GM18511 (cell line): Measurements from ENCODE around the gene KRTAP19-5.
"Not testable (repeated sequence)": the region's sequence is repeated elsewhere in the genome, so short reads cannot be mapped to it uniquely, and the experiment has no call there.

Experiments
- ATAC-seq: cut with Tn5 transposase; IDR thresholded peaks from one replicate; pipeline ENCODE4 v1.9.1; 2021; ENCODE audit warnings: mild to moderate bottlenecking, moderate library complexity; ENCODE audit not compliant: unreplicated experiment

The KRTAP19-5 gene

DNA sequence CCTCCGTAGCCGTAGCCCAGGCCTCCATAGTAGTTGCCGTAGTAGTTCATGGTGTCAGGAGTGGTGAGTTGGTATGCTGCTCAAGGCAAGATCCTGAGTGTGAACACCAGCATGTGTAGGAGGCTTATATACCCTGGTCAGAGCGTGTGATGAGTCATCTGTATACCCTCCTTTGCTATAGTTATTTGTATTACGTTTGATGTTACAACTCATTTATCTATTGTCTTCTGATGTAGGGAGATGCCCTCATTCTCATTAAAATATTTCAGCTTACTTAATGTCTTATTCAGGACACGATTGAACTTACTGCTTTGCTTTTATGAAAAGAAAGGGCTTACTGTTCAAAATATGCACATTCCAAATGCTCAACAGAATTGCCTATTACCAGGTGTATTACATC, at the start of gene KRTAP19-5:
Gene KRTAP19-5, minus strand, starts transcription at position 101 of the 400 bp plus-strand sequence. Its CDS starts 51 bp downstream, at position 50.
- ATAC-seq = no peak

DNA sequence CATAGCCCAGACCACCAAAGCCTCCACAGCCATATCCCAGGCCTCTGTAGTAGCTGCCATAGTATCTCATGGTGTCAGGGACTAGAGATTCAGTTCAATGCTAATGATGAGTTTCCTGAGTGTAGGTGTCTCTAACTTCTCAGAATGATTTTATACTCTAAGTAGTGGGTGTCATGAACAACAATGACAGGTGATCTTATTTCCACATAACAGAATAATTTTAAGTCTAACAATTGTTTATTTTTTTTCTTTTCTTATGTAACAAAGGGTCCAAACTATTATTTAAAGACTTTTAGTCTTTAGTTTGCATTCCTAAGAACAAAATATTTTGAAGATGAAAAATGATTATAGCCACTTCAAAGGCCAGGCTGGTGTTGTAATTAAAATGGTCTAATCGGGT, 39.8 kb upstream of the KRTAP19-5 start, which contains the start of gene KRTAP19-6:
Gene KRTAP19-6, minus strand, starts transcription at position 101 of the 400 bp plus-strand sequence. Its CDS starts 31 bp downstream, at position 70.
- no peak for ATAC-seq

DNA sequence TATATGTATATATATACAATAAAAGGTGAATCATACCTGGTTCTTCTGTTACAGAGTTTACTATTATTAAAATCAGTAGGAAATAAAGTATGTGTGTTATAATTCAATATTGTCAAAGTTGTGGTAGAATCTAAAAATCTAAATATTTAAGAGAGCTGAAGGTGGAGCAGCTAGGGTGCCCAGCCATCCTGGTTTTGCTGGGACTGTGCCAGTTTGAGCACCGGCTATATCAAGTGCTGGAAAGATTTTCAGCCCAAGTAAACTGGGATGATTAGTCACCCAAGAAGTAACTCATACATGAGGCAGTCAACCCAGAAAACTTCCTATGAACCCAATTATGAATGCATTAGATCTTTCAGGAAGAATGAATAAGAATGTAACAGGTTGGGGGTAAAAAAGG, 16.9 kb upstream of the KRTAP19-5 start:
- no peak for ATAC-seq

DNA sequence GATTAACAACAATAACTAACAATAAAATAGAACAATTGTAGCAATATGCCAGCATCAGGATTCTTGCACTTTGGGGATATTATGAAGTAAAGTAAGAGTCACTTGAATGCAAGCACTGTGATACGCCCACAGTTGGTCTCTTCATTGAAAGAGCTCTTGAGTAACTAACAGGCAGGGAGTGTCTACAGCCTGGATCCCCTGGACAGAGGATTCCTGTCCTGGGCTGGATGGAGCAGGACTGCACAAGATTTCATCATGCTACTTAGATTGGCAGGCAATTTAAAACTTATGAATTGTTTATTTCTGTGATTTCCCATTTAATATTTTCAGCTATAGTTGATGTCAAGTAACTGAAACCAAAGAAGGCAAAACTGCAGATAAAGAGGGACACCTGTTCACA, 13.7 kb upstream of the KRTAP19-5 start:
- no peak for ATAC-seq

DNA sequence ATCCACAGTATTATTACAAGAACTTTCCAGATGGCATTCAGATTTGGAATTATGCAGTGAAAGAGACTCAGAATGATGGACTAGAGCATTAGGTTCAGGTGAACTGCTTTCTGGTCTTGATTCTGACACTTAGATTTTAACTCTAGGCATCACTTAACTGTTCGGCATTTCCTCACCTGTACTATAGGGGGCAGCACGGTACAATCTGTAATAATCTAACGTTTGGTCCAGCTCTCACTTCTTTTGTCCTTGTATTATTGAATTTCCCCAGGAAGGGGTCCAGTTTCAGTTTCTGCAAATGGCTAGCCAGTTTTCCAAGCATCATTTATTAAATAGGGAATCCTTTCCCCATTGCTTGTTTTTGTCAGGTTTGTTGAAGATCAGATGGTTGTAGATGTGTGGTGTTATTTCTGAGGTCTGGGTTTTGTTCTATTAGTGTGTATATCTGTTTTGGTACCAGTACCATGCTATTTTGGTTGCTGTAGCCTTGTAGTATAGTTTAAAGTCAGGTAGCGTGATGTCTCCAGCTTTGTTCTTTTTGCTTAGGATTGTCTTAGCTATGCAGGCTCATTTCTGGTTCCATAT, 3.8 kb upstream of the KRTAP19-5 start:
- not testable (repeated sequence) for ATAC-seq

DNA sequence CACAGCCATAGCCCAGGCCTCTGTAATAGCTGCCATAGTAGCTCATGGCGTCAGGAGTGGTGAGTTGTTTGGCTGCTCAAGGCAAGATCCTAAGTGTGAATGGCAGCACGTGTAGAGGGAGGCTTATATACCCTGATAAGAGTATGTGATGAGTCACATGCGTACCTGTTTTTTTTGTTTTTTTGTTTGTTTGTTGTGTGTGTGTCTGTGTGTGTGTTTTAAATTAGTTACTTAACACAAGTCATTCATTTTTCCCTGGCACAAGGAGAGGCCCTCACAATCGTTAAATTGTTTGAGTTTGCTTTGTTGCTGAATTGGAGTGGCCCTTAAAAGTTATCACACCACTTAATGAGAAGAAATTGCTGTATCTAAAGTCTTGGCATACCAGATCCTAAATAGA, 4.9 kb downstream of the KRTAP19-5 start, which contains the start of gene KRTAP19-4:
Gene KRTAP19-4, minus strand, starts transcription at position 101 of the 400 bp plus-strand sequence. Its CDS starts 55 bp downstream, at position 46.
- no peak for ATAC-seq

DNA sequence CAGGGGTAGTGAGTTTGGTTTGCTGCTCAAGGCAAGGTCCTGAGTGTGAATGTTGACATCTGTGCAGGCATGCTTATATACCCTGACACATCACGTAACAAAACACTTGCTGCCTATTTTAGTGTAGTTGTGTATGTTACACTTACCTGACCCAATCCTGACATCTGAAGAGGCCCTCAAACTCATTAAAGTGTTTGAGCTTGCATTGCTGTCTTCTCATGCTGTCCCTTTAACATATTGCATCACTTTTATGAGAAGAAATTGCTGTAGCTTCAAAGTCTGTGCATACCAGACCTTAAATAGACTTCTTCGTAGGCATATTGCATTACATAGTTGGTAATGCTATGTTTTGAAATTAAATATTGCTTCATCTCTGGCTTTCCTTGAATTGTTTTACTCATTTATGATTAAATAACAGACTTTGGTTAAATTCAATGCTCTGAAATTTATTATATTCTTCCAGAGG, 9.9 kb downstream of the KRTAP19-5 start, which contains the start of gene KRTAP19-3:
Gene KRTAP19-3, minus strand, starts transcription at position 51 of the 466 bp plus-strand sequence. CDS start 56 bp downstream, outside the sequence.
- ATAC-seq = no peak

DNA sequence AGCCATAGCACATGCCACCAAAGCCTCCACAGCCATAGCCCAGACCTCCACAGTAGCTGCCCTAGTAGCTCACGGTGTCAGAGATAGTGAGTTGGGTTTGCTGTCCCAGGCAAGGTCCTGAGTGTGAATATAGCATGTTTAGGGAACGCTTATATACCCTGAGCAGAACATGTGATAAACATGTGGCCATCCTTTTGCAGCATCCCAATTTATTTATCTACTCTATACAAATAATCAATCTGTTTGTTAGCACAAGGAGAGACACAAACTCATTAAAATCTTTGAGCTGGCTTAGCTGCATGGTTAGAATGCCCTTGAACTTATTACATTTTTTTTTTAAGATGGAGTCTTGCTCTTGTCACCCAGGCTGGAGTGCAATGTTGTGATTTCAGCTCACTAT, 14.6 kb downstream of the KRTAP19-5 start, which contains the start of gene KRTAP19-2:
Gene KRTAP19-2, minus strand, starts transcription at position 101 of the 400 bp plus-strand sequence. Its CDS starts 88 bp downstream, at position 13.
- no peak for ATAC-seq

DNA sequence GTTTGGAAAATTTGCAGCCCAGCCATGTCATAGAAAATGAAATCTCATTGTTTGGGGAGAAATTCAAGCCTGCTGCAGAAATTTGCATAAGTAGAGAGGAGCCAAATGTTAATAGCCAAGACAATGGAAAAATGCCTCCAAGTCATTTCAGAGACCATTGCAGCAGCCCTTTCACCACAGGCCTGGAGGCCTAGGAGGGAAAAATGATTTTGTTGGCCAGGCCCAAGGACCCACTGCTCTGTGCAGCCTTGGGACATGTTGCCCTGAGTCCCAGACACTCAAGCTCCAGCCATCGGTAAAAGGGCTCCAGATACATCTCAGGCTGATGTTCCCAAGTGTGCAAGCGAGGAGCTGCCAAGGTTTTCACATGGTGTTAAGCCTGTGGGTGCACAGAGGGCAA, 15.8 kb downstream of the KRTAP19-5 start:
- no peak for ATAC-seq

DNA sequence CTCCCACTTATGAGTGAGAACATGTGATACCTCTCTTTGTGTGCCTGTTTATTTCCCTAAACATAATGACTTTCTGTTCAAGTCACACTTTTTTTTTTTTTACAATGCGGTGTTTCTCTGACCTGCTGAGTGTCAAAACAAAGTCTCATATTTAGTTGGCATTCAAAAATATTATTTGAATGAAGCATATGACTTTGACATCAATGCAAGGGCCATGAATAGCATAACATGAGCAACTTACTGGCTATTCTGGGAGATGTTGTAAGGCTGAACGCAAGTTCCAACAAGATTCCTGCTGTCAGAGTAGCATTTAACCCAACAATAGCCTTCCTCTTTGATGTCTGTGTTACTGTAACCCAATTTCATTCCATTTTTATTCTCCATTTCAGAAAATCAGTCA, 19.8 kb downstream of the KRTAP19-5 start:
- no peak for ATAC-seq

DNA sequence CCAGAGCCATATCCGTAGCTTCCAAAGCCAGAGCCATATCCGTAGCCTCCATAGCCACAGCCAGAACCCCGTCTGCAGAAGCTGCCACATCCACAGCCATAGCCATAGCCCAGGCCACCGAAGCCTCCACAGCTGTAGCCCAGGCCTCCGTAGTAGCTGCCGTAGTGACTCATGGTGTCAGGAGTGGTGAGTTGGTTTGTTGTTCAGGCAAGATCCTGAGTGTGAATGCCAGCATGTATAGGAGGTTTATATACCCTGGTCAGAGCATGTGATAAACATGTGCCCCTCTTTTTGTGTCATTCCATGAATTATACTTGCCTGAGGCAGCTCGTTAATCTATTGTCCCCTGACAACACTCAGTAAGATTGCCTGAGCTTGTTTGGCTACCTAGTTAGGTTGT, 21.8 kb downstream of the KRTAP19-5 start, which contains the start of gene KRTAP19-1:
Gene KRTAP19-1, minus strand, starts transcription at position 223 of the 400 bp plus-strand sequence. Its CDS starts 50 bp downstream, at position 173.
- no peak for ATAC-seq

DNA sequence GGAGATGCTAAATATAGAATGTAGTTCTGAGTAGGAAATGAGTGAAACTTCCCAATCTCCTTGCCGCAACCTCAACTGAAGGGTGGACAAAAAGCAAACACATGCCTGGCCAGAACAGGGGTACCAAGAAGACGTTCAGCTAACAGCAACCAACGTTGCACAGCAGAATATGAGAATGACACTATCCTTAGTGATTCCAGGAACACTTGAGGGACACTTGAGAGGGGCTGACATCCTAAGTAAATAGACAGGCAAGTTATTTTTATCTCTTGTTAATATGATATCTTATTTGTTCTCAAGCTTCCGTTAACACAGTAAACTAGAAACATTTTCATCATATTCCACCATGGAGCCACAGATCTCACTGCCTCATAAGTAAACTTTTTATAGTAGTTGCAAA, 22.7 kb downstream of the KRTAP19-5 start:
- ATAC-seq = no peak

DNA sequence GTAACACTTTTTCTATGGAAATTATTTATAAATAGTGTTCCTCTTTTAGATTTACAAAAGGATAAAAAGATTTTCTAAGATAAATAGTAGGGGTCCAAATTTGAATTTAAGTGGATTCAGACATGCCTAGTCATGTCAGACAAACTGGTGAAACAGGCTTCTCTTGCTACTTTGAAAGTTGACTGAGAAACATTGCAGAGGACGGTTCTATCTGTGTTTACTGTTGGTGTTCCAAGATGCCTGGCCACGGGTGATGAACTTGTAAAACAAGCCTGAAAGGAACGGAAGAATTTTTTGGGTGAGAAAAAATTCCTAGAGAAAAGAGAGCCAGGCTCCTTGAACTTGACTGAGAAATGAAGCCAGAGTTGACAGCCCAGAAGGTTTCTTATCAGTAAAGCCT, 23.9 kb downstream of the KRTAP19-5 start:
- no peak for ATAC-seq

DNA sequence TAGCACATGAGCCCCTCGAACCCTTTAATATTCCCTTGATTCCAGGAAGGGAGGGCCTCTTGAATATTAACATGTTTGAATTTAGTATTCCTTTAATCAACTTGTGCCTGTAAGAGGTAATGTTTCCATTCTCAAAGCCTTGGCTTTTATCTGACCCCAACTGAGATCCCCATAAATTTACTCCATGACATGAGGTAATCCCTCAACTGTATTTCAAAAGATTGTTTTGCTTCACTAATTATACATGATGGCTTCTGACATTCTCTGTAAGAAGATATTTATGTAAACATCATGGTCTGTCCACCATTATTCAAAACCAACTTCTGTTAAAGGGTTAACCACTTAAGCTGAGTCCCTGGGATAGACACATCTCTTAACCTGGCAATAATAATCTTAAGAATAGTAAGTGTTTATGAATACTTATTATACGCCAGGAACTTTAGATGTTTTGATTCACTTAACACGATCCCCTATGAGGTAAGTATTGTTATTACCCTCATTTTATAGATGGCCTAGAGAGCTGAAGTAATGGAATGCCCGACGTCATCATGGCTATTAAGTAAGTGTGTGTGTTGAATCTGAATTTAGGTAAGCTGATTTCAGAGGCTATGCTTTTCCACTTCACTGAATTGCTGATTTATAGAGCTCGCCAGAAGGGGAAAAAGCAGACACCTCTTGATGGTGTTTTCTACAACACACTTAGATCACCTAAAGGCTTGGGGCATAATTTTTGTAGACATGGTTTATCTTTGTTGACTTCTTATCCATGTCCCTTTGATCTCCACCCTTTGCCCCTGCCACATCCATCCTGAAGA, 32.8 kb downstream of the KRTAP19-5 start:
- ATAC-seq = no peak

DNA sequence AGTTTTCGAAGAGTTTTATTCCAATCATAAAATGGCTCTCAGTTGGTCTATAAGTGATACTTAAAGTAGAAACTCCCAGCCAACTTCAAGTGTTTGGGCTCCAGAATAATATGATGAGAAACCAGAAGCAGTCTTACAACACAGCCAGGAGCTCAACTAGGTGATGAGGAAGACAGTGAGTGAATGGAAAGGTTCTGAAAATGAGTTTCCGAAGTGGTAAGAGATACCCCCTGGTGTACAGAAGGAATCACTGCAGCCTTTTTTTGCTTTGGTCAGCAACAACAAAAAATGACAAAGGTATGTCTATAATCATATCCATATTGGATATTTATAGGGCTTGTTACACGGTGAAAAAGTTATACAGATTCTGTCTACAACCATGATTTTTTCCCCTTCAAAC, 38.2 kb downstream of the KRTAP19-5 start:
- no peak for ATAC-seq
